Stomach (tissue), 4 donors: ENCODE measurements around the gene YWHAB.

Experiments used
- POLR2A ChIP-seq, 4 donors: fragments of 450-650 bp; IDR thresholded peaks; one replicate each; pipeline ENCODE4 v1.6.1; 2016; ENCODE audit warnings: antibody characterized with exemption in 4 of 4, control low read depth in 2 of 4, mild to moderate bottlenecking in 1 of 4, moderate library complexity in 1 of 4
- TF ChIP-seq, protein P1 (sequence below), 7 experiments: fragments of 450-650 bp in 4 of 7; fragments of 200-600 bp in 3 of 7; sonication (generic) in 3 of 7; IDR thresholded peaks; one replicate each; pipeline ENCODE4 v1.5.1; 2016 to 2019; ENCODE audit warnings: antibody characterized with exemption in 7 of 7, control low read depth in 2 of 7, mild to moderate bottlenecking in 1 of 7

DNA sequence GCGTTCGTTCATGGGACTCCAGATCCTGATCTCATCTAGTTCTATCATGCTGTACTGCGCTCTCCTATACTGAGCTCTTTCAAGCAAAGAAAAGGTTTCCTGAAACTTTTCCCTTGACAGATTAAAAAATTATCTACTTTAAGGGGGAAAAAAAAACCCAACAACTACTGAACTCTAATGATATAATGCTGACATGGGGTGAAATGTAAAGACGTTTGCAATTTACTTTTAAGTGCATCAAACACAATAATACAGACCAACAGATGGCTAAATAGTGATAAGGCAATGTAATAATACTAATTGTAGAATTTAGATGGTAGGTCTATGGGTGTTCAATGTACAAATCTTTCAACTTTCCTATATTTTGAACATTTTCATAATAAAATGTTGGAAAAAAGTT, 58.3 kb downstream of the YWHAB start:
- no peak for TF ChIP-seq POLR2A (IDR thresholded peaks at IDR 0.05)
- TF ChIP-seq, protein P1, sequence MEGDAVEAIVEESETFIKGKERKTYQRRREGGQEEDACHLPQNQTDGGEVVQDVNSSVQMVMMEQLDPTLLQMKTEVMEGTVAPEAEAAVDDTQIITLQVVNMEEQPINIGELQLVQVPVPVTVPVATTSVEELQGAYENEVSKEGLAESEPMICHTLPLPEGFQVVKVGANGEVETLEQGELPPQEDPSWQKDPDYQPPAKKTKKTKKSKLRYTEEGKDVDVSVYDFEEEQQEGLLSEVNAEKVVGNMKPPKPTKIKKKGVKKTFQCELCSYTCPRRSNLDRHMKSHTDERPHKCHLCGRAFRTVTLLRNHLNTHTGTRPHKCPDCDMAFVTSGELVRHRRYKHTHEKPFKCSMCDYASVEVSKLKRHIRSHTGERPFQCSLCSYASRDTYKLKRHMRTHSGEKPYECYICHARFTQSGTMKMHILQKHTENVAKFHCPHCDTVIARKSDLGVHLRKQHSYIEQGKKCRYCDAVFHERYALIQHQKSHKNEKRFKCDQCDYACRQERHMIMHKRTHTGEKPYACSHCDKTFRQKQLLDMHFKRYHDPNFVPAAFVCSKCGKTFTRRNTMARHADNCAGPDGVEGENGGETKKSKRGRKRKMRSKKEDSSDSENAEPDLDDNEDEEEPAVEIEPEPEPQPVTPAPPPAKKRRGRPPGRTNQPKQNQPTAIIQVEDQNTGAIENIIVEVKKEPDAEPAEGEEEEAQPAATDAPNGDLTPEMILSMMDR (IDR thresholded peaks at IDR 0.05): no peak
